A673 (cell line): Measurements from ENCODE around the gene NANOS3.

Experiments
- CTCF ChIP-seq: fragments of 300-800, 200-600 bp; sonication (generic); conservative IDR thresholded peaks from 2 replicates; pipeline ENCODE4 v1.5.1; 2017; ENCODE audit warnings: low read depth, mild to moderate bottlenecking, antibody characterized with exemption, low read length, moderate library complexity, mixed read lengths
- EZH2 ChIP-seq: fragments of 200-600 bp; sonication (generic); IDR thresholded peaks from 2 replicates; pipeline ENCODE4 v1.6.1; 2017; ENCODE audit warnings: borderline replicate concordance, low read depth, mild to moderate bottlenecking, mixed read lengths, antibody characterized with exemption, low read length; ENCODE audit not compliant: poor library complexity, severe bottlenecking

GRCh38 chr19:13926010-13926409, 49.1 kb downstream of the NANOS3 start:
- TF ChIP-seq CTCF (no peak), EZH2 (no peak)
